ENCODE measurements around the gene DNPH1. TPM values are rescaled to one million over a fixed set of nuclear protein-coding genes. Genes with fewer than 3 reads are reported as not detected.

Gene DNPH1
- total RNA-seq, 2 donors from 2014 or later = 15.0 to 32.5 TPM

- no peaks in the 10 kb centered on the region for H3K9me3 Mint-ChIP-seq
Observed at GRCh38 chr6:43269273-43270007, 40.2 kb upstream of the DNPH1 start.

GRCh38 chr6:43268782-43269272 lies 39.5 kb upstream of the DNPH1 start:
- Mint-ChIP-seq H3K4me1 (ENCODE audit: low read depth in 2 of 2) (peaks cover 6 to 12% of the 10 kb centered on the region in 2 donors), H3K9me3 (no peaks in the 10 kb centered on the region), H3K36me3 (no peaks in the 10 kb centered on the region), H3K27me3 (peaks cover 0 to 18% of the 10 kb centered on the region in 2 donors), H3K4me3 (peak overlapping the region; percentile 70), H3K27ac (no peak overlapping the region)
- DNase-seq (ENCODE audit: low spot score) = peak; percentile 6
- no peak for ATAC-seq

More at GRCh38 chr6:43269273-43270007, 40.2 kb upstream of the DNPH1 start:
- Mint-ChIP-seq H3K4me1 (ENCODE audit: low read depth in 2 of 2) (peaks cover 6 to 16% of the 10 kb centered on the region in 2 donors), H3K27me3 (peaks cover 0 to 19% of the 10 kb centered on the region in 2 donors), H3K4me3 (peak overlapping the region; percentile 70), H3K36me3 (no peaks in the 10 kb centered on the region), H3K27ac (no peak overlapping the region)
- ATAC-seq = peak; percentile 63 to 66
- peak; percentile 60 for DNase-seq (ENCODE audit: low spot score)

DNA sequence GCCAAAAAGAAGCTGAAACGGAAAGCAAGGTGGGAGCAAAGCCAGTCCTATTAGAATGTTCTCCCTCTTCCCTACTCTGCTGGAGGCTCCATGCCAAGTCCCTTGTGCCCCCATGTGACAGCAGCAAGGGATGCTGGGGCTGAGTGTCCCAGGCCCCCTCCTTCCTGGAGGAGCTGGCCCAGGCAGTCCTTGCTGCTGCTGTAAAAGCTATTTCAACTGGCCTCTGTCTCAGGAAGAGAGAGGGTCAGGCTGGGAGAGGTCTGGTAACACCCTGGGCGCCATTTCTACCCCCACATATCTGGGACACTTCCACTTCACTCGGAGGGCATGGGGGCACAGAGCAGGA lies 39.0 kb upstream of the DNPH1 start:
- Mint-ChIP-seq H3K36me3 (no peaks in the 10 kb centered on the region), H3K27ac (no peak overlapping the region), H3K4me3 (no peak overlapping the region), H3K9me3 (no peaks in the 10 kb centered on the region), H3K27me3 (peaks cover 0 to 21% of the 10 kb centered on the region in 2 donors), H3K4me1 (ENCODE audit: low read depth in 2 of 2) (peaks cover 10 to 14% of the 10 kb centered on the region in 2 donors)
- DNase-seq (ENCODE audit: low spot score) (no peak), ATAC-seq (no peak)

- no peak overlapping the region for H3K4me3 Mint-ChIP-seq
- DNase-seq (ENCODE audit: low spot score) = peak; percentile 50
- H3K4me1 Mint-ChIP-seq (ENCODE audit: low read depth in 2 of 2) = peaks cover 10 to 14% of the 10 kb centered on the region in 2 donors
- no peak for ATAC-seq
- no peaks in the 10 kb centered on the region for H3K36me3 Mint-ChIP-seq
- no peaks in the 10 kb centered on the region for H3K9me3 Mint-ChIP-seq
- peaks cover 0 to 21% of the 10 kb centered on the region in 2 donors for H3K27me3 Mint-ChIP-seq
- H3K27ac Mint-ChIP-seq = no peak overlapping the region
Observed at GRCh38 chr6:43267619-43268354, 38.5 kb upstream of the DNPH1 start.

- ATAC-seq = no peak
- peaks cover 10 to 14% of the 10 kb centered on the region in 2 donors for H3K4me1 Mint-ChIP-seq (ENCODE audit: low read depth in 2 of 2)
- DNase-seq (ENCODE audit: low spot score) = no peak
- peaks cover 0 to 21% of the 10 kb centered on the region in 2 donors for H3K27me3 Mint-ChIP-seq
- H3K27ac Mint-ChIP-seq = no peak overlapping the region
- no peak overlapping the region for H3K4me3 Mint-ChIP-seq
- H3K36me3 Mint-ChIP-seq = no peaks in the 10 kb centered on the region
- no peaks in the 10 kb centered on the region for H3K9me3 Mint-ChIP-seq
Observed at GRCh38 chr6:43265564-43265963, 36.3 kb upstream of the DNPH1 start.

DNA sequence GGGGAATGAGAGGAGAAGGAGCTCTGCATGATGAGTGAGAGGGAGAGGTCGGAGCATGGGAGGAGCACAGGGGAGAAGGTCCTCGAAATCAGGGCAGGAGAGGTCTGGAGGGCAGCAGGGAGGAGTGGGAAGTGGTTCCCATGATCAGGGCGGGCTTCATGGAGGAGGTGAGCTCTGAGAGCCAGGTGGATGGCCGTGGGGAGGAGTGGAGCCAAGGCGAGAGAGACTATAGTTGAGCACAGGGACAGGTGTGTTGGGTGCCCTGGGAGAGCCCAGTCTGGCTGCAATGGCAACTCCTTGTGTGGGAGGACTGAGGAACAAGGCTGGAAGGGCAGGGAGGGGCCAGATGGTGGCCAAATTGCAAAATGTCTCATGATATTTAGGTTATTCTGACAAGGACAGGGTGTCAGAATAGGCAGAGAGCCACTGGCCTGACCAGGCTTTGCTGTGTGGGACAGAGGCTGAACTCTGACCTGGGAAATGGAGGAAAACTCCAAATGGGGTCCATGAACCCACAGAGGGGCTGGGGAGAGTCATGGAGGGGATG lies 35.4 kb upstream of the DNPH1 start:
- H3K4me1 Mint-ChIP-seq (ENCODE audit: low read depth in 2 of 2) = peaks cover 10% of the 10 kb centered on the region in 2 donors
- no peak overlapping the region for H3K4me3 Mint-ChIP-seq
- no peaks in the 10 kb centered on the region for H3K36me3 Mint-ChIP-seq
- H3K27ac Mint-ChIP-seq = no peak overlapping the region
- ATAC-seq (no peak), DNase-seq (ENCODE audit: low spot score) (no peak)
- H3K9me3 Mint-ChIP-seq = no peaks in the 10 kb centered on the region
- peaks cover 0 to 16% of the 10 kb centered on the region in 2 donors for H3K27me3 Mint-ChIP-seq

GRCh38 chr6:43263314-43264178 lies 34.3 kb upstream of the DNPH1 start:
- H3K4me3 Mint-ChIP-seq = no peak overlapping the region
- no peaks in the 10 kb centered on the region for H3K9me3 Mint-ChIP-seq
- peaks cover 4 to 6% of the 10 kb centered on the region in 2 donors for H3K4me1 Mint-ChIP-seq (ENCODE audit: low read depth in 2 of 2)
- ATAC-seq (peak; percentile 83 to 85), DNase-seq (ENCODE audit: low spot score) (peak; percentile 80)
- H3K27me3 Mint-ChIP-seq = peaks cover 0 to 12% of the 10 kb centered on the region in 2 donors
- H3K36me3 Mint-ChIP-seq = no peaks in the 10 kb centered on the region
- H3K27ac Mint-ChIP-seq = no peak overlapping the region

DNA sequence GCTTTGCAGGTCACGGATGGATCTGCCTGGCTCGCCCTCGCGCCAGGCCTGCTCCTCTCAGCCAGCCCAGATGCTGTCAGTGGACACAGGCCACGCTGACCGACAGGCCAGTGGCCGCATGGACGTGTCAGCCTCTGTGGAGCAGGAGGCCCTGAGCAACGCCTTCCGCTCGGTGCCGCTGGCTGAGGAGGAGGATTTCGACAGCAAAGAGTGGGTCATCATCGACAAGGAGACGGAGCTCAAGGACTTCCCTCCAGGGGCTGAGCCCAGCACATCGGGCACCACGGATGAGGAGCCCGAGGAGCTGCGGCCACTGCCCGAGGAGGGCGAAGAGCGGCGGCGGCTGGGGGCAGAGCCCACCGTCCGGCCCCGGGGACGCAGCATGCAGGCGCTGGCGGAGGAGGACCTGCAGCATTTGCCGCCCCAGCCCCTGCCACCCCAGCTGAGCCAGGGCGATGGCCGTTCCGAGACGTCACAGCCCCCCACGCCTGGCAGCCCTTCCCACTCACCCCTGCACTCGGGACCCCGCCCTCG lies 33.6 kb upstream of the DNPH1 start:
- Mint-ChIP-seq H3K4me3 (no peak overlapping the region), H3K36me3 (no peaks in the 10 kb centered on the region), H3K27me3 (peaks cover 0 to 12% of the 10 kb centered on the region in 2 donors), H3K27ac (no peak overlapping the region), H3K9me3 (no peaks in the 10 kb centered on the region), H3K4me1 (ENCODE audit: low read depth in 2 of 2) (peaks cover 4 to 6% of the 10 kb centered on the region in 2 donors)
- DNase-seq (ENCODE audit: low spot score) (no peak), ATAC-seq (no peak)

DNA sequence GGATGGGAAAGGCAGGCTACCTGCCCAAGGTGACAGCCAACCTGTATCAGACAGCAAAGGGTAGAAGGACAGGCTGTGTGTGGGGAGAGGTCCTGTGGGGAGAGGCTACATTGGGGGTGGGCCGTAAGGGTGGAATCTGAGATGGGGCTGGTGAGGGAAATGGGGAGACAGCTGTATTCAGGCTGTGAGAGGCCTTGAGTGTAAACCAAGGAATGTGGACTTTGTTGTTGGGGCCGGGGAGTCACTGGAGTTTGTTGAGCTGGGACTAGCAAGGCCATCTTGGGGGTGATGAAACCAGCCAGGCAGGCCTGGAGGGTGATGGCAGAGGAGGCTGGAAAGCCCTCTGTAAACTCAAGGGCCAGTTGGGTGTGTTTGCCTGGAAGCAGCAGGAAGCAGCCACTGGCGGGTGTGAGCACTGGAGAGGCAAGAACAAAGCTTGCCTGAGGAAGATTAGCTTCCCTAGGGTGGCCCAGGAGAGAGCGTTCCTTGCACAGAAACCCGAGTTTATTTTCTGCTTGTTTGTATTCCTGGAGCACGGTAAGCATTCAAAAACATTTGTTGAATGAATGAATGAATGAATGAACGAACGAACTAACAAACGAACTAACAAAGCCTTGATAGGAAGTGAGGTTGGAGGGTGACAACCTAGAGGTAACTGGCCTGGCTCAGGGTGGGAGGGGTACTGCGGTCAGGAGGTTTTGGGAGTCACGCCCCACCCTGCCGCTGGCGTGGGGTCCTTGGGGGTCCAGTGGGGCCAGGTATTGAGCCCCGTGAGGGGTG lies 32.9 kb upstream of the DNPH1 start:
- H3K36me3 Mint-ChIP-seq = no peaks in the 10 kb centered on the region
- H3K4me1 Mint-ChIP-seq (ENCODE audit: low read depth in 2 of 2) = peaks cover 4 to 6% of the 10 kb centered on the region in 2 donors
- H3K4me3 Mint-ChIP-seq = no peak overlapping the region
- ATAC-seq (no peak), DNase-seq (ENCODE audit: low spot score) (no peak)
- H3K27ac Mint-ChIP-seq = no peak overlapping the region
- no peaks in the 10 kb centered on the region for H3K9me3 Mint-ChIP-seq
- peaks cover 0 to 9% of the 10 kb centered on the region in 2 donors for H3K27me3 Mint-ChIP-seq

GRCh38 chr6:43261198-43261597 lies 31.9 kb upstream of the DNPH1 start:
- H3K9me3 Mint-ChIP-seq = no peaks in the 10 kb centered on the region
- ATAC-seq (no peak), DNase-seq (ENCODE audit: low spot score) (no peak)
- no peaks in the 10 kb centered on the region for H3K36me3 Mint-ChIP-seq
- H3K4me1 Mint-ChIP-seq (ENCODE audit: low read depth in 2 of 2) = peaks cover 4 to 6% of the 10 kb centered on the region in 2 donors
- H3K4me3 Mint-ChIP-seq = no peak overlapping the region
- H3K27me3 Mint-ChIP-seq = peaks cover 0 to 11% of the 10 kb centered on the region in 2 donors
- no peak overlapping the region for H3K27ac Mint-ChIP-seq

GRCh38 chr6:43260791-43261190 lies 31.5 kb upstream of the DNPH1 start:
- ATAC-seq = no peak
- Mint-ChIP-seq H3K27ac (no peak overlapping the region), H3K9me3 (no peaks in the 10 kb centered on the region), H3K4me1 (ENCODE audit: low read depth in 2 of 2) (peaks cover 4 to 6% of the 10 kb centered on the region in 2 donors), H3K27me3 (peaks cover 0 to 12% of the 10 kb centered on the region in 2 donors), H3K4me3 (no peak overlapping the region), H3K36me3 (no peaks in the 10 kb centered on the region)
- no peak for DNase-seq (ENCODE audit: low spot score)

DNA sequence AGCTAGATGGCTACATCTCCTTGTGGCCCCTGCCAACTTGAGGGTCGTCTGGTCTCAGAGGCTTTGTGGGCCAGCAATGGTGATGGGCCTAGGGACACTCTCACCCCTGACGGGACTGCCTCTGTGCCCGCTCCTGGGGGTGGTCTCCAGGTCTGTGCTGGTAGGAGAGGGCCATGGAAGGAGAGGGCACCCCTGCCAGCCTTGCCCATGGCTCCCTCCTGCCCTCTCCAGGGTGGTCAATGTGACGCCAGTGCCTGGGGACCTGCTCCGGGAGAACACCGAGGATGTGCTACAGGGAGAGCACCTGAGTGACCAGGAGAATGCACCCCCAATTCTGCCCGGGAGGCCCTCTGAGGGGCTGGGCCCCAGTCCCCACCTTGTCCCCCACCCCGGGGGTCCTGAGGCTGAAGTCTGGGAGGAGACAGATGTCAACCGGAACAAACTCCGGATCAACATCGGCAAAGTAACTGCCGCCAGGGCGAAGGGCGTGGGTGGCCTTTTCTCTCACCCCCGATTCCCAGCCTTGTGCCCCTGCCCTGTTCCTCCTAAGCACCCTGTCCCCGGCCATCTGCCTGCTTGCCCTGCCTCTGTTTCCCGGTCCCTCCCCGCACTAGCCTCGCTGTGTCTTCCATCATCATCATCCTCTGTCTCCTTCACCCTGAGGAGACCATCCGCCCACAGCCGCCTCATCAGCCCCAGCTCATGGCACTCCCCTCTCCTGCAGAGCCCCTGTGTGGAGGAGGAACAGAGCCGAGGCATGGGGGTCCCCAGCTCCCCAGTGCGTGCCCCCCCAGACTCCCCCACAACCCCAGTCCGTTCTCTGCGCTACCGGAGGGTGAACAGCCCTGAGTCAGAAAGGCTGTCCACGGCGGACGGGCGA lies 29.8 kb upstream of the DNPH1 start:
- Mint-ChIP-seq H3K9me3 (no peaks in the 10 kb centered on the region), H3K27ac (no peak overlapping the region), H3K4me3 (no peak overlapping the region), H3K36me3 (no peaks in the 10 kb centered on the region), H3K4me1 (ENCODE audit: low read depth in 2 of 2) (peaks cover 4 to 6% of the 10 kb centered on the region in 2 donors), H3K27me3 (peaks cover 0 to 8% of the 10 kb centered on the region in 2 donors)
- DNase-seq (ENCODE audit: low spot score) (no peak), ATAC-seq (no peak)
